ENCODE data around the gene ATP5F1E. TPM values are rescaled to one million over a fixed set of nuclear protein-coding genes. Genes with fewer than 3 reads are reported as not detected.

The ATP5F1E gene
- total and polyA plus RNA-seq, 3 experiments from 2014 or later = 95.0 to 102 (median 98.1) TPM

- peaks cover 67% of the 10 kb centered on the region for H3K36me3 ChIP-seq (ENCODE audit: insufficient read depth, low read length)
- ChIA-PET CTCF (no interaction called here), POLR2A (no interaction called here)
- H3K9me3 ChIP-seq (ENCODE audit: low read length) = no peaks in the 10 kb centered on the region
- H3K27me3 Mint-ChIP-seq = no peaks in the 10 kb centered on the region
- peaks cover 5 to 85% (median 17%) of the 10 kb centered on the region in 3 donors for H3K36me3 Mint-ChIP-seq
- no peak overlapping the region for H3K27ac ChIP-seq (ENCODE audit: low read depth, low read length)
- DNase-seq = no peak
- H3K27ac Mint-ChIP-seq = peak overlapping the region in 1 of 8 donors; percentile 46
- H3K4me3 ChIP-seq (ENCODE audit: low read length) = no peak overlapping the region
- peaks cover 7% of the 10 kb centered on the region for H3K4me1 ChIP-seq (ENCODE audit: insufficient read depth, low read length)
- H3K4me3 Mint-ChIP-seq = no peak overlapping the region
- H3K9me3 Mint-ChIP-seq = no peaks in the 10 kb centered on the region
- H3K27me3 ChIP-seq (ENCODE audit: insufficient read depth, low read length, poor library complexity, severe bottlenecking) = no peaks in the 10 kb centered on the region
- H3K4me1 Mint-ChIP-seq = peaks cover 24 to 32% (median 29%) of the 10 kb centered on the region in 3 donors
These were observed 42.9 kb downstream of the ATP5F1E start for GRCh38 chr20:58989196-58989595.

GRCh38 chr20:58988565-58988882 is 43.6 kb downstream of the ATP5F1E start:
- peaks cover 31 to 38% (median 36%) of the 10 kb centered on the region in 3 donors for H3K4me1 Mint-ChIP-seq
- H3K4me1 ChIP-seq (ENCODE audit: insufficient read depth, low read length) = peaks cover 14% of the 10 kb centered on the region
- no peak overlapping the region for H3K4me3 Mint-ChIP-seq
- ChIA-PET CTCF (no interaction called here), POLR2A (interaction anchor here (0.7 kb wide), 1 partner anchor 36 kb away, joined by 3 read pairs; no protein-coding TSS in a partner anchor)
- H3K36me3 Mint-ChIP-seq = peaks cover 5 to 78% (median 17%) of the 10 kb centered on the region in 3 donors
- H3K27me3 ChIP-seq (ENCODE audit: insufficient read depth, low read length, poor library complexity, severe bottlenecking) = no peaks in the 10 kb centered on the region
- H3K9me3 ChIP-seq (ENCODE audit: low read length) = no peaks in the 10 kb centered on the region
- H3K27ac Mint-ChIP-seq = no peak overlapping the region
- H3K27ac ChIP-seq (ENCODE audit: low read depth, low read length) = no peak overlapping the region
- H3K27me3 Mint-ChIP-seq = no peaks in the 10 kb centered on the region
- no peak for DNase-seq
- H3K4me3 ChIP-seq (ENCODE audit: low read length) = no peak overlapping the region
- H3K36me3 ChIP-seq (ENCODE audit: insufficient read depth, low read length) = peaks cover 62% of the 10 kb centered on the region
- no peaks in the 10 kb centered on the region for H3K9me3 Mint-ChIP-seq

GRCh38 chr20:58987790-58988564 is 44.2 kb downstream of the ATP5F1E start:
- CTCF ChIA-PET = no interaction called here
- Mint-ChIP-seq H3K27ac (peak overlapping the region in 6 of 8 donors; percentile 19 to 80 (median 36)), H3K27me3 (no peaks in the 10 kb centered on the region), H3K4me1 (peaks cover 34 to 42% (median 40%) of the 10 kb centered on the region in 3 donors), H3K36me3 (peaks cover 5 to 72% (median 17%) of the 10 kb centered on the region in 3 donors), H3K4me3 (no peak overlapping the region), H3K9me3 (no peaks in the 10 kb centered on the region)
- Histone ChIP-seq H3K4me3 (ENCODE audit: low read length) (no peak overlapping the region), H3K27ac (ENCODE audit: low read depth, low read length) (no peak overlapping the region), H3K4me1 (ENCODE audit: insufficient read depth, low read length) (peaks cover 17% of the 10 kb centered on the region), H3K9me3 (ENCODE audit: low read length) (no peaks in the 10 kb centered on the region), H3K36me3 (ENCODE audit: insufficient read depth, low read length) (peaks cover 56% of the 10 kb centered on the region), H3K27me3 (ENCODE audit: insufficient read depth, low read length, poor library complexity, severe bottlenecking) (no peaks in the 10 kb centered on the region)
- DNase-seq = no peak
- POLR2A ChIA-PET = interaction anchor here (0.7 kb wide), 1 partner anchor 37 kb away, joined by 3 read pairs; no protein-coding TSS in a partner anchor

- Histone ChIP-seq H3K4me1 (ENCODE audit: insufficient read depth, low read length) (peaks cover 26% of the 10 kb centered on the region), H3K4me3 (ENCODE audit: low read length) (no peak overlapping the region), H3K27me3 (ENCODE audit: insufficient read depth, low read length, poor library complexity, severe bottlenecking) (no peaks in the 10 kb centered on the region), H3K9me3 (ENCODE audit: low read length) (no peaks in the 10 kb centered on the region), H3K27ac (ENCODE audit: low read depth, low read length) (no peak overlapping the region), H3K36me3 (ENCODE audit: insufficient read depth, low read length) (peaks cover 51% of the 10 kb centered on the region)
- Mint-ChIP-seq H3K4me1 (peaks cover 42 to 50% (median 49%) of the 10 kb centered on the region in 3 donors), H3K27ac (peak overlapping the region in 5 of 8 donors; percentile 19 to 66 (median 55)), H3K4me3 (peak overlapping the region in 1 of 7 donors; percentile 4), H3K27me3 (peaks cover 0 to 7% of the 10 kb centered on the region in 2 donors), H3K9me3 (no peaks in the 10 kb centered on the region), H3K36me3 (peaks cover 5 to 66% (median 15%) of the 10 kb centered on the region in 3 donors)
- no peak for DNase-seq
- POLR2A ChIA-PET = no interaction called here
- CTCF ChIA-PET = no interaction called here
These were observed 45.1 kb downstream of the ATP5F1E start for GRCh38 chr20:58986968-58987517.

GRCh38 chr20:58986286-58986967 is 45.7 kb downstream of the ATP5F1E start:
- no peak for DNase-seq
- no peaks in the 10 kb centered on the region for H3K9me3 ChIP-seq (ENCODE audit: low read length)
- H3K27ac Mint-ChIP-seq = peak overlapping the region in 4 of 8 donors; percentile 47 to 66 (median 56)
- H3K36me3 Mint-ChIP-seq = peaks cover 5 to 63% (median 13%) of the 10 kb centered on the region in 3 donors
- no peak overlapping the region for H3K4me3 ChIP-seq (ENCODE audit: low read length)
- H3K4me1 Mint-ChIP-seq = peaks cover 45 to 53% (median 50%) of the 10 kb centered on the region in 3 donors
- peaks cover 30% of the 10 kb centered on the region for H3K4me1 ChIP-seq (ENCODE audit: insufficient read depth, low read length)
- ChIA-PET POLR2A (no interaction called here), CTCF (no interaction called here)
- peak overlapping the region in 1 of 7 donors; percentile 4 for H3K4me3 Mint-ChIP-seq
- no peak overlapping the region for H3K27ac ChIP-seq (ENCODE audit: low read depth, low read length)
- peaks cover 0 to 7% of the 10 kb centered on the region in 2 donors for H3K27me3 Mint-ChIP-seq
- H3K36me3 ChIP-seq (ENCODE audit: insufficient read depth, low read length) = peaks cover 50% of the 10 kb centered on the region
- H3K27me3 ChIP-seq (ENCODE audit: insufficient read depth, low read length, poor library complexity, severe bottlenecking) = no peaks in the 10 kb centered on the region
- no peaks in the 10 kb centered on the region for H3K9me3 Mint-ChIP-seq

- Histone ChIP-seq H3K27ac (ENCODE audit: low read depth, low read length) (no peak overlapping the region), H3K4me1 (ENCODE audit: insufficient read depth, low read length) (peaks cover 30% of the 10 kb centered on the region), H3K27me3 (ENCODE audit: insufficient read depth, low read length, poor library complexity, severe bottlenecking) (no peaks in the 10 kb centered on the region), H3K4me3 (ENCODE audit: low read length) (no peak overlapping the region), H3K36me3 (ENCODE audit: insufficient read depth, low read length) (peaks cover 42% of the 10 kb centered on the region), H3K9me3 (ENCODE audit: low read length) (no peaks in the 10 kb centered on the region)
- no peak for DNase-seq
- peaks cover 5 to 55% (median 12%) of the 10 kb centered on the region in 3 donors for H3K36me3 Mint-ChIP-seq
- peaks cover 45 to 53% (median 50%) of the 10 kb centered on the region in 3 donors for H3K4me1 Mint-ChIP-seq
- peaks cover 0 to 7% of the 10 kb centered on the region in 2 donors for H3K27me3 Mint-ChIP-seq
- POLR2A ChIA-PET = no interaction called here
- no peak overlapping the region for H3K4me3 Mint-ChIP-seq
- H3K9me3 Mint-ChIP-seq = no peaks in the 10 kb centered on the region
- peak overlapping the region in 3 of 8 donors; percentile 50 to 68 (median 52) for H3K27ac Mint-ChIP-seq
- CTCF ChIA-PET = no interaction called here
These were observed 46.5 kb downstream of the ATP5F1E start for GRCh38 chr20:58985656-58986055.

- no peaks in the 10 kb centered on the region for H3K9me3 ChIP-seq (ENCODE audit: low read length)
- H3K27me3 ChIP-seq (ENCODE audit: insufficient read depth, low read length, poor library complexity, severe bottlenecking) = no peaks in the 10 kb centered on the region
- ChIA-PET POLR2A (no interaction called here), CTCF (interaction anchor here (1.4 kb wide), 1 partner anchor 237 kb away, joined by 4 read pairs; no protein-coding TSS in a partner anchor)
- H3K27ac Mint-ChIP-seq = peak overlapping the region in 6 of 8 donors; percentile 30 to 95 (median 74)
- H3K4me1 Mint-ChIP-seq = peaks cover 45 to 53% (median 50%) of the 10 kb centered on the region in 3 donors
- no peak for DNase-seq
- peaks cover 0 to 7% of the 10 kb centered on the region in 2 donors for H3K27me3 Mint-ChIP-seq
- H3K4me3 Mint-ChIP-seq = peak overlapping the region in 1 of 7 donors; percentile 1
- H3K9me3 Mint-ChIP-seq = no peaks in the 10 kb centered on the region
- peaks cover 30% of the 10 kb centered on the region for H3K4me1 ChIP-seq (ENCODE audit: insufficient read depth, low read length)
- peaks cover 5 to 49% (median 10%) of the 10 kb centered on the region in 3 donors for H3K36me3 Mint-ChIP-seq
- no peak overlapping the region for H3K27ac ChIP-seq (ENCODE audit: low read depth, low read length)
- peaks cover 34% of the 10 kb centered on the region for H3K36me3 ChIP-seq (ENCODE audit: insufficient read depth, low read length)
- no peak overlapping the region for H3K4me3 ChIP-seq (ENCODE audit: low read length)
These were observed 47.4 kb downstream of the ATP5F1E start for GRCh38 chr20:58984691-58985090.
